Forelimb muscle (tissue), 1 donor: ENCODE measurements around the gene PRSS57. TPM values are rescaled to one million over a fixed set of nuclear protein-coding genes. Genes with fewer than 3 reads are reported as not detected.
A peak's percentile ranks its signal among the peaks of the same experiment; 100 is the strongest.
"Not testable (repeated sequence)": the region's sequence is repeated elsewhere in the genome, so short reads cannot be mapped to it uniquely, and the experiment has no call there.

Experiments used
- DNase-seq: peaks from one replicate; pipeline ENCODE4 v3.0.0-alpha.2; 2013; ENCODE audit warnings: low read depth
- polyA plus RNA-seq: library from polyadenylated mRNA; unstranded; fragments of 120-200 nt; gene quantifications from one replicate; pipeline ENCODE4 v1.2.1, GENCODE V29; 2013; ENCODE audit not compliant: insufficient read length

Gene PRSS57
- polyA plus RNA-seq, 1 donor: 0.44 TPM

DNA sequence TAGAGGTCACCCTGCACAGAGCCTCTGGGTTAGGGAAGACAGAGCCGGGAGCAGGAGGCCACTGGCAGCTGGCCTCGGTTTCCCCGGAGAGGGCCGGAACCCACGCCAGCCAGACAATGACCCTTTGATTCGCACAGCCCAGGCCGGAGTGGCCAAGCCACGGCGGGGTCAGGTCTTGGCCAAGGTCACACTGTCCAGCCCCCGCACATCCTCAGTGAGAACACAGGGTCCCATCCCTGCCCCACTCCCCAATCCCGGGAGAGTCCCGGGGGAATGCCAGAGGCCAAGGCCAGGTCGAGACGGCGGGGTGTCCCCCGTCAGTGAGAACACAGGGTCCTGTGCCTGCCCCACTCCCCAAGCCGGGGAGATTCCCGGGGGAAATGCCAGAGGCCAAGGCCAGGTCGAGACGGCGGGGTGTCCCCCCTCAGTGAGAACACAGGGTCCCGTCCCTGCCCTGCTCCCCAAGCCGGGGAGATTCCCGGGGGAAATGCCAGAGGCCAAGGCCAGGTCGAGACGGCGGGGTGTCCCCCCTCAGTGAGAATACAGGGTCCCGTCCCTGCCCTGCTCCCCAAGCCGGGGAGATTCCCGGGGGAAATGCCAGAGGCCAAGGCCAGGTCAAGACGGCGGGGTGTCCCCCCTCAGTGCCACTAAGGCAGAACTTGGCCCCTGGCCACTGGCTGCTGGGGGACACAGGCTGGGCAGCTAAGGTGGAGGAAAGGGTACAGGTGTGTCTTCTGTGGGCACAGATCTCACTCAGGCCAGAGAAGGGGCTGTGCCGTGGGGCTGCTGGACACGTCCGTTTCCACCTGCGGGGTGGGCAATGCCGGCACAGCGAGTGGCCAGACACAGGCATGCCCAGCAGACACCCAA is 20.7 kb downstream of the PRSS57 start:
- DNase-seq: no peak

DNA sequence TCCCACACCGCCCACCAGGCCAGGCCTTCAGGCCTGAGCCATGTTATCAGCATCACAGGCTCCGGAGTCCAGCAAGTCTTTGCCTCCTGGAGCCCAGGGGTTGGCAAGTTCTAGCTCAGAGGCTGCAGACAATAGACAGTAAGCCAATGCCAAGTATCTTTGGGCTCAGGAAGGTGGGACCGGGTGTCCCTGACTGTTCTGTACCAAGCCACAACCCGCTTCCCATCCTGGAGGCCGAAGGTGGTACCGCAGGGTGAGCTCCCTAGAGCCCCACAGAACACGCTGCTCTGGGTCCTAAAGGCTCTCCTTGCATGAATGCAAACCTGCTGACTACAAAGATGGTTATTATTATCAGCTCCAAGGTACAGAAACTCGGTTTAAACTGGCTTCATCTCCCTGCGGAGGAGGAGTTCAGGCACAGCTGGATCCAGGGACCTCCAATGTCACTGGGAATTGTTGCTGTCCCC is 24.6 kb downstream of the PRSS57 start:
- DNase-seq: no peak

DNA sequence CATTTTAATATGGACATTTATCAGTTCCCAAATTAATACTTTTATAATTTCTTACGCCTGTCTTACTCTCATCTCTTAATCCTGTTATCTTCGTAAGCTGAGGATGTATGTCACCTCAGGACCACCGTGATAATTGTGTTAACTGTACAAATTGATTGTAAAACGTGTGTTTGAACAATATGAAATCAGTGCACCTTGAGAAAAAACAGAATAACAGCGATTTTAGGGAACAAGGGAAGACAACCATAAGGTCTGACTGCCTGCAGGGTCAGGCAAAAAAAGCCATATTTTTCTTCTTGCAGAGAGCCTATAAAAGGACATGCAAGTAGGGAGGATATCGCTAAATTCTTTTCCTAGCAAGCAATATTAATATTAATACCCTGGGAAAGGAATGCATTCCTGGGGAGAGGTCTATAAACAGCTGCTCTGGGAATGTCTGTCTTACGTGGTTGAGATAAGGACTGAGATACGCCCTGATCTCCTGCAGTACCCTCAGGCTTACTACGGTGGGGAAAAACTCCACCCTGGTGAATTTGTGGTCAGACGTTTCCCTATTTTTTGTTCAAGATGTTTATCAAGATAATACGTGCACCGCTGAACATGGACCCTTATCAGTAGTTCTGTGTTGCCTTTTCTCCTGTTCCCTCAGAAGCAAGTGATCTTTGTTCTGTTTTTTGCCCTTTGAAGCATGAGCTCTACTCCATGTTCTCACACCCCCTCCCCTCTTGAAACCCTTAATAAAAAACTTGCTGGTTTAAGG is 26.4 kb downstream of the PRSS57 start:
- not testable (repeated sequence) for DNase-seq

DNA sequence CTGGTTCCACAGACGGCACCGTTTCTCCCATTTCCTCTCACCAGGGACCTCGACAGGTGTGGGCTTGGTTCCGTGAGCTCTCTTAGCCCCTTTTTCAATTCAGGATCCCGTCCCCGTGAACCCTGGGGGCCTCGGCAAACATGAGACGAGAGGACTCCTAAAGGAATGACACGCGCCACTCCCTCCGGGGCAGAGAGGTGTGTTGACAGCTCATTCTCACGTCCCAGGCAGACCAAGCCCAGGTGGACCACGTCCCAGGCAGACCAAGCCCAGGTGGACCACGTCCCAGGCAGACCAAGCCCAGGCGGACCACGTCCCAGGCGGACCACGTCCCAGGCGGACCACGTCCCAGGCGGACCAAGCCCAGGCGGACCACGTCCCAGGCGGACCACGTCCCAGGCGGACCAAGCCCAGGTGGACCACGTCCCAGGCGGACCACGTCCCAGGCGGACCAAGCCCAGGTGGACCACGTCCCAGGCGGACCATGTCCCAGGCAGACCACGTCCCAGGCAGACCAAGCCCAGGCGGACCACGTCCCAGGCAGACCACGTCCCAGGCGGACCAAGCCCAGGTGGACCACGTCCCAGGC is 28.2 kb downstream of the PRSS57 start:
- not testable (repeated sequence) for DNase-seq

DNA sequence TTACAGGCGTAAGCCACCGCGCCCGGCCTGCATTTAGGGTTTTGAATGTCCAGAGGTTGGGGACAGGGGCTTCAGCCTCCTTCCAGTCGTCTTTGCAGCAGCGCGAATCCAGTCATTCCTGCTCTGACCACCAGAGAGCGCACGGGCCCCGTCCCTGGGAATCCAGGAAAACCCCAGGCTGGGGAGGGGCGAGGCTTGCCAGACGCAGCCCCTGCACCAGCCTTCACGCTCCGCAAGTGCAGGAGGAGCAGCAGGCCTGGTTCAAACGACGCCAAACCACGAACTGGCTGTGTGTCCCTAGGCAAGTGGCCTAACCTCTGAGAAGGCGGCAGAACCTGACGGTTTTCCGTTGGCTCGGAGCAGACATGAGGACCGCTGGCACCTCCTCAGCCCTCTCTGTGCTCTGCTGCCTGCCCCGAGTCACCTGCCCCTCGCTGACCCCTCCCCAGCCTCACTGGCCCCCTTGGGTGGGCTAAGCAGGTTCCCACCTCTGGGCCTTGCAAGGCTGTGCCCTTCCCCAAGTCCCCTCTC is 30.3 kb downstream of the PRSS57 start:
- no peak for DNase-seq

DNA sequence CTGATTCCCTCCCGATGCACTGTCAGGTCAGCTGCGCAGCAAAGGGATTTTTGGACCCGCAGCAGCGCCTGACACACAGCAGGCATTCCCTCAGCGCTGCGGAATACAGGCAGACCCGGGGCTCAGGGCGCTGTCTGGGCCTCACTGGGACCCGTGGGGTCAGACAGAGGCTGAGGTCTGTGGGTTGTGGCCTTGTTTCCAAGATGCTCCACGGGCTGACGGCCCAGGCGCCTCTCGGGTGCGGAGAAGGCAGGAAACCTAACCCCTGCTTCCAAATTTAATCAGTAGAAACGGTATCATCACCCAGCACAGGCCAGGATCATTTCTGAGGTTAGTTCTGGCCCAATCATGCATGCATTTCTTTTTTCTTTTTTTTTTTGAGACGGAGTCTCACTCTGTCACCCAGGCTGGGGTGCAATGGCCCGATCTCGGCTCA is 31.6 kb downstream of the PRSS57 start:
- no peak for DNase-seq

DNA sequence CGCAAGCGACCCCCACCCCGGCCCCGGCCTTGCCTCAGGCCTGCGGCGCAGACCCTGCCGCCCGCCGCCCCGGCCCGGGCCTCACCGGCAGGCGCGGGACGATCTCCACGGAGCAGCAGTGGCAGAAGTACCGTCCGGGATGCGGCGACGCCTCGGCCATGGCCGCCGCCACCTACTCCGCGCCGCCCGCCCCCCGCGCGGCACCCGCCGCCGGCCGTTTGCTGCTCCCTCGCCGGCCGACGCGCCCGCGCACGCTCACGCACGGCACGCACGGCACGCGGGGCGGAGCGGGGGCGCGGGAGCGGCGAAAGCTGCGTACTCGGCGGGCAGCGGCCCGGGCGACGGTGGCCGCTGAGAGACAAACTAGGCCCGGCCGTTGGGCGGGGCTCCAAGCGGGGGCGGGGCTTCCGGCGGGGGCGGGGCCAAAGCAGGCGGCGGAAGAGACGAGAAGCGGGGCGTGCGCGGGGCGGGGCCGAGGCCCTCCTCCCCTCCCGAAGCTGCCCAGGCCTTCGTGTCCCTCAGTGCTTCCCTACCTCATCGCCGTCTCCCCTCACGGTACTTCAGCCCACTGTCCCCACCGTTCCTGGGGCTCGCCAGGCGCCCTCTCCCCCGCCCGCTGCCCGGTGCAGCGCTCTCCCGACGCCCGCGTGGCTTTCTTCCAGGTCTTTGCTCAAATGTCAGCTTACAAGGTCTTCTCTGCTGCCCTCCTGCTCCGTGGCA is 32.1 kb downstream of the PRSS57 start, which contains the start of gene RNF126:
Gene RNF126 (minus strand): TSS at position 253 of the 720 bp plus-strand sequence. CDS start 93 bp downstream, at position 160.
- peak; percentile 71 for DNase-seq

DNA sequence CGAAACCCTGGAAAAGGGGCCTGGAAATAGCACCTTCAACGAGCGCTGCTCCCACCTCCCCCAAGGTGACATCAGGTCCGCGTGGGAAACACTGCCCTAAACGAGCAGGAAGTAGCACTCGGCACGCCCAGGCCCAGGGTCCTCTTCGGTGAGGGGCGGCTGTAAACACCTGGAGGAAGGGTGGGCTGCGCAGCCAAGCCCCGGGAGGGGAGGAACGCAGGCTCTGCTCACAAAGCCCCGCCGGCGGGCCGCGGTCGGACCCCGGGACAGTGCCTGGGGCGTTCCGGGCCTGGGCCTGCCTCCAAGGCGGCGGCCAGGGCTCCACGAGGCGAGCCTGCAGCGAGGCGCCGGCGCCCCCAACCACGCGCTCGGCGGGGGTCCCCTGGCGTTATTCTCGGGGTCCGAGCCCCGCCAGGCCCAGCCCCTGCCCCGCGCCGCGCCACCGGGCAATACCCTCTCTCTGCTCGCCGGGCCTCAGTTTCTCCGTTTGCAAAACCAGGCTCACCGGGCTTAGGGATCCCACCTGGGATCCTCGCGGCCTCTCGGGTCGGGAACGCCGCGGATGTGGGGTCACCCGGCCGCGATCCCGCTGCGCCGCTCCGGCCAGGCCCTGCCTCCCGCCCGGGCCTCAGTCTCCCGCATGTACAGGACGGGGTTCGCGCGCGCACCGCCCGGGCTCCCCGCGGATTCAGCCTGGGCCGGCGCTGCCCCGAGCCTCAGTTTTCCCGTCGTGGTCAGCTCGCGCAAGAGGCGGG is 32.9 kb downstream of the PRSS57 start:
- no peak for DNase-seq

DNA sequence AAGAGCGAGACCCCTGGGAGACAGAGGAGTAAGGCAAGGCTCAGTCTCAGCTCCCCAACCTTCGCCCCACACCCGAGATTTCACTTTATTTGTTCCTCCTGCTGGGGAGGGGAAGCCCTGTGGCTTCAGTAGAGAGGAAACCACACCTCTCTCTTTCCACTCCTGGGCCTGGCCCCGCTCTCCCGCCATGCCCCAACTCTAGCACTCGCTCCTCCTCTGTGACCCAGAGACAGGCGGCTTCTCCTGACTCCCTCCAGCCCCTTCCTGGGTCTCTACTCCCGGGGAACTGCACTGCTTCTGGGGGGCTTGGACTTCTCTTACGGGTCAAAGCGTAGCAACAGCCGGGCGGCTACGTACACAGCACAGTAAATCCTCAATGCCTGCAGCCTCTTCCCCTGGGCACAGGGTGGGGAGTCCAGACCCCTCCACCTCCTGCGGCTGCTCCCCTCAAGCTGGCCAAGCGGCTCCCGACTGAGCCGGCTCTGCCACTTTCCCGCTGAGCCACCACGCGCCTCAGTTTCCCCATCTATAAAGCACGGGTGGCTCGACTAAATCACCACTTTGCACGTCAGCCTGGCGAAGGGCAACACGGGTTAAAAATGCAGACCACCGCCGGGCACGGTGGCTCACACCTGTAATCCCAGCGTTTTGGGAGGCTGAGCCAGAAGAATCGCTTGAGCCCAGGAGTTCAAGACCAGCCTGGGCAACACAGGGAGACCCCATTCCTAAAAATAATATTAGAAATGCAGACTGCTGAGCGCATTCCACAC is 33.6 kb downstream of the PRSS57 start:
- DNase-seq: no peak

DNA sequence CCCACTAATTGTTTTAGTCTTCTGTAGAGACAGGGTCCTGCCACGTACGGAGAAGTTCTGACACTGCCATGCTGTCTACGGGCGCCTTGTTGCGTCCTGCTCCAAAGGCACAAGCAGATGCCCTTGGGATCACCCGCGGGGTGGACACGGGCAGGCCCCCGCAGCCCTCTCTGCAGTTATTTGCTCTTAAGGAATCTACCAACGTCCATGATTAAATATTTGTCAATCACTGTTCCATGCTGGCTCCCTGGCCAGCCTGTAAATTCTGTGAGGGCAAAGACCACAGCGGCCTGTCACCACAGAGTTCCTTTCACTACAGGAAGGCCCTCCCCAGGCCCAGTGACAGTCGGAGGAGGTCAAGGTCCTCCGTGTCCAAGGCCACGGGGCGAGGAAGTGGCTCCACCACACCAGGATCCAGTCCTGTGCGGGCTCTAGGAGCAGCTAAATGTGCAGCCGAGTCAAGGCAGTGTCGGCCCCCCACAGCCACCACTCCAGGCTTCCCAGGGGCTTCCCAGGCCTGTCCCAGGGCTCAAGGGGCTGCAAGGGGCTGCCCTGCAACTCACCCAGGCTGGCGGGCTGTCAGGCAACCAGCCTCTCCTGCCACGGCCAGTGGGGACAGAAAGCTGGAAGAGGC is 34.3 kb downstream of the PRSS57 start:
- no peak for DNase-seq

DNA sequence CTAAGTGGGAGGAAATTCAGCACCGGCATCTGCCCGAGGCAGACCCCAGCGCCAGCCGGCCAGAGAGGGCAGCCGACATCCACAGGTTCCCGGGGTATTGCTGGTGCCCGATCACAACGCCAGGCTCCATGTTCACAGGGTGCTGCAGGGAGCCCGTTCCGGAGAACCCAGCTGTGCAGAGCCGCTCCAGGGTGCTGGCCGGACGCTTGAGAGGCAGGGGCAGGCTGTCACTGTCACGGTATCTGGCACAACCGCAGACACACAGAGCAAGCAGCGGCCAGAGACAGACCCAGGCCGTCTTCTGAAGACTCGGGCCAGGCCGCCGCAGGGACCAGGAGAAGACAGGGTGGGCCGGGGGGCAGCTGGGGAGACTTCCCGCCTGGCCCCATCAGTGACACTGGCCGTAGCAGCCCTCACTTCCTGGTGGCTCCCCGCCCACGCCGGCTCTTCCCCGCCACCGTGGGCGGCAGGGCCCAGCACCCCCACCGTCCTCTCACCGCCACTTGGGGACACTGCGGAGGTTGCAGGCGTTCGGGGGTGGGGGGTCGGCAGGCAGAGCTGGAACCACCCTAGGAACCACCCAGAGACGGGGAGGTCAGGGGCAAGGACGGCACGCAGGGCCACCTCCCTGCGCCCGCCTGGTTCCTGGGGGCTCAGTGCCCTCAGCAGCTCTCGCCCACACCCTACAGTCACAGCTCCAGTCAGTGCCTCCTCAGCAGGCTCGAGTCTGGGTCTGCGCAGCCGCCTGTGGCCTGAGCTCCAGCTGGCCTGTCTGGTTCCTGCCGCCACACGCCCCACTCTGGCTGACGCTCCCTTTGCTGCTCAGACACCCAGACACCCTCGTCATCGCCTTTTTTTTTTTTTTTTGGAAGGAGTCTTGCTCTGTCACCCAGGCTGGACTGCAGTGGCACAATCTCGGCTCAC is 36.1 kb downstream of the PRSS57 start:
- DNase-seq: no peak

DNA sequence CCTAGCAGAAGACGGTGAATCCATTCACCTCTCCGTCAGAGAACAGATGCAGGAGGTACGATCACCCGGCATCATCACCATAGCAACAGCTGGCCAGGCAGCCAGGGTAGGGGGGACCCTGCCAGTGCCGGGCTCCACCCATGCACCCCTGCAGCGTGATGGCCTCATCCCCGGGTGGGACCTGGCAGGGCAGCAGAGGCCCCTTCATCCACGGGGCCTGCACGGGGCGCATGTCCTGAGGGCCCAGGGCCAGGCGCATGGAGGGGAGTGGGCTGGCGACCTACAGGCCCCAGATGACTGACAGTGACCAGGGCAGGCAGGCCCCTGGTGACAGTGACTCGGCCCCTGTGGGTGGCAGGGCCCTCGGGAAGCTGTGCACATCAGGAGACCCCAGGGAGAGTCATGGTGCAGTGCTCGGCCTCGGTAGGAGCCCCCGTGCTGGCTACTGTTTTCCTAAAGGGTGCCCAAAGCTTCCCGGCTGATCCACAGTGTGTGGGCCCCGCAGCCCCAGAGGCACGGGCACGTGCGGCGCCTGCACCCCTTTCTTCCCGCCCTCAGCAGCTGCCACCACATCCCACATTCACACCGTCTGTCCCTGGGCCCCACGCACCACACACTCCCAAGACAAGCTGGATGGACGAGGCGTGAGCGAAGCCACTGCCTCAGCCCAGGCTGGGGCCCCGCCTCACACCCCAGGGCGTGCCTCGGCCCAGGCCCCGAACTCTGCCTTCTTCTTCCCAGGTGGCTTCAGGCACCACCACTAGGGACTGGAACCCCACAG is 37.0 kb downstream of the PRSS57 start:
- DNase-seq: no peak

DNA sequence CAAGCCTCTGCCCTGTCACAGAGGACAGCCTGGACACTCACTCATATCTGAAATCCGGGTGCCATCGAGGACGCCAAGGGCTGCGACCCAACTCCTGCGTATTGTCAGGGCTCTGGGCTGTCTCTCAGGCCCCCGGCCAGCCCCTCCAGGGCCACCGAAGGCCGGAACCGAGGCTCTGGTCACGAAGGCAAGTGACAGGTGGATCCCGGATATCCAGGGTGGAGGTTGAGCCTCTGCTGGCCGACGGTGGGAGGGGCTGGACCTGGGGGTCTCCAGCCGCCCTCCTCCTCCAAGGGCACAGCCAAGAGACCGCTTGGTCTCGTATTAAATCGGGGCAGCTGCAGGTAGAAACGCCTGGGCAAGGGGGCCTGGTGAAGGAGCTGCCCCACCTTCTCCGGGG is 37.6 kb downstream of the PRSS57 start:
- no peak for DNase-seq

DNA sequence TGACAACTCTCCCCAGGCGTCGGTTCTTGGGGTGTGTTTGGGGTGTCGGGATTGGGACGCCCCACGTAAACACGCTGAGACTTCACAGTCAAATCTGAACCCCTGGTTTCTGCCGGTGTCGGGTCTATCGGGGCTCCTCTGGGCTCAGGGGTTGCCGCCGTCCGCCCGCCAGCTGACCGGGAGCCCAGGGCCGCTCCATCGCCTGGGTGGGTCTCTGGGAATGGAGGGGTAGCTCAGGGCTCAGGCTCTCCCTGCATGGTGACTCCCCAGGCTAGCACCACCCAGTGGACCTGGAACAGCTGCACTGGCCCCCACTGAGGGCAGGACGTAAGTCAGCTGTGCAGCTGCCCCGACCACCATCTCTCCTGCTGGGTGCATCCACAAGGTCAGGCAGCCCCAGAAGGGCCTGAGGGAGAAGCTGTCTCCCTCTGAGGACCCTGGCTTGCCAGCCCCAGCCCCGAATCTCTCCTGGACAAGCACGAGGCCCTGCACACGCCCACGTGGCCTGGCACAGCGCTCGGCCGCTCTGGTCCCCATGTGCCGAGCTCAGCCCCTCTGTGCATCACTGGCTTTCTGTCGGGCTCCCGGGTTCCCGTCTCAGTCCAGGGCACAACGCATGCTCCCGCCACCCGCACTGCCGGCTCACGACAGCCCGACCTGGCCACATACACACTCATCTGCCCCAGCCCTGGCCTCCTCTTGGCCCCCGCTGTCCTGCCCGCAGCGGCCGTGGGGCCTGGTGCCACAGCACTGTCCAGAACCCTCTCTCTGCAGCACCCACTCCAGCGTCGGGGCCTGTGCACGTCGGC is 38.3 kb downstream of the PRSS57 start:
- DNase-seq: no peak

DNA sequence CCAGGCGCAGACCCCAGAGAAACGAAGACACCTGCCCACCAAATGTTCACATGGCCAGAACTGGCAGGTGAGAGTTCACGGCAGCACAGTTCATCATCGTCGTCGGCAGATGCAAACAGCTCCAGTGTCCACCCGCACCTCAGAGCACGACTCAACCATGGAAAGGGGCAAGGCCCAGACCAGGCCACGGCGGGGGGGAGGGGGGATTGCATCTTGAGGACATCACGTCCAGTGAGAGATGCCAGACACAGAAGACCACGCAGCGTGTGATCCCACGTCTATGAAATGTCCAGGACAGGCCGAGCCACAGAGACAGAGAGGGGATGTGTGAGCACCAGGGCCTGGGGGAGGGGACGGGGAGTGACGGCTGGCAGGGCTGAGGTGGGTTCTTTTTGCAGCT is 39.6 kb downstream of the PRSS57 start:
- DNase-seq: no peak

DNA sequence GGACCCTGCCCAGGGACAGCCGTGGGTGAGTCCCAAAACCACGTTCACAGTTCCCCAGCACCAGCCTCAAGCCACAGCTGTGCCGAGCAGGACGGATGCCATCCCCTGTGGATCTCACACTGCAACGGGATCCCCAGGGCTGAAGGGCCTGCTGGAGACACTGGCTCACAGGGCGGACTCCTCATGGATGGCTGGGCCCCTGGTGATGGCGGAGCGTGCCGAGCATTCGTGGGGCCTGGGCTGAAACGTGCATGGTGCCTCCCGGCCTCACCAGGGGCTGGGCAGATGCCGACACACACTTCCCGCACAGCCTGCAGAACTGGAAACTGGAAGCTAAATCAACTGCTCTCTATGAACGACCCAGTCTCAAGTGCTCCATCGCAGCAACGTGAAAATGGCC is 41.8 kb downstream of the PRSS57 start:
- no peak for DNase-seq
